SJCRH30 (cell line): ENCODE measurements around the gene C3orf18. TPM values are rescaled to one million over a fixed set of nuclear protein-coding genes. Genes with fewer than 3 reads are reported as not detected.

ENCODE experiments used
- DNase-seq, 2 experiments: peaks; one replicate each; pipeline ENCODE4 v3.0.0-alpha.2; 2015 to 2020
- H3K27ac ChIP-seq: fragments of 250-450 bp; sonication (Bioruptor Pico); 2 replicates; pipeline ENCODE4 v1.5.1; 2020; ENCODE audit warnings: mild to moderate bottlenecking, moderate library complexity
- H3K27me3 ChIP-seq: fragments of 250-450 bp; sonication (Bioruptor Pico); 2 replicates; pipeline ENCODE4 v1.5.1; 2020; ENCODE audit warnings: mild to moderate bottlenecking, moderate library complexity
- H3K36me3 ChIP-seq: fragments of 250-450 bp; sonication (Bioruptor Pico); 2 replicates; pipeline ENCODE4 v1.5.1; 2020; ENCODE audit warnings: mild to moderate bottlenecking, moderate library complexity
- H3K4me1 ChIP-seq: fragments of 250-450 bp; sonication (Bioruptor Pico); 2 replicates; pipeline ENCODE4 v1.5.1; 2020; ENCODE audit warnings: mild to moderate bottlenecking, moderate library complexity
- H3K4me3 ChIP-seq: fragments of 250-450 bp; sonication (Bioruptor Pico); 2 replicates; pipeline ENCODE4 v1.5.1; 2020; ENCODE audit warnings: mild to moderate bottlenecking, moderate library complexity
- H3K9me3 ChIP-seq: fragments of 250-450 bp; sonication (Bioruptor Pico); replicated peaks from 2 replicates; pipeline ENCODE4 v1.5.1; 2020; ENCODE audit warnings: mild to moderate bottlenecking, moderate library complexity
- total RNA-seq: library from RNA; depleted of rRNA; stranded (reverse); fragments of >200 nt; shearing (Covaris generic); gene quantifications from 2 replicates; pipeline ENCODE4 v1.2.3, GENCODE V29; 2014

C3orf18 gene
- total RNA-seq, 1 experiment from 2014 or later, result 2.4 TPM

- H3K4me1 ChIP-seq, result 0 out of 2 replicates have a peak, but pooled peaks cover 3% of the 10 kb centered on the region
- H3K27me3 ChIP-seq, result no peaks in the 10 kb centered on the region
- H3K36me3 ChIP-seq, result no peaks in the 10 kb centered on the region
- H3K9me3 ChIP-seq, result no peaks in the 10 kb centered on the region
- no peak overlapping the region for H3K4me3 ChIP-seq
- H3K27ac ChIP-seq, result no peak overlapping the region
- DNase-seq, result no peak
Observed at GRCh38 chr3:50574444-50574831, 6.9 kb upstream of the C3orf18 start.

GRCh38 chr3:50573566-50574443 is 6.3 kb upstream of the C3orf18 start:
- Histone ChIP-seq H3K36me3 (no peaks in the 10 kb centered on the region), H3K27me3 (no peaks in the 10 kb centered on the region), H3K4me1 (0 out of 2 replicates have a peak, but pooled peaks cover 3% of the 10 kb centered on the region), H3K27ac (no peak overlapping the region), H3K4me3 (no peak overlapping the region), H3K9me3 (no peaks in the 10 kb centered on the region)
- no peak for DNase-seq

GRCh38 chr3:50572801-50573371 is 5.3 kb upstream of the C3orf18 start:
- no peaks in the 10 kb centered on the region for H3K9me3 ChIP-seq
- H3K4me1 ChIP-seq, result 0 out of 2 replicates have a peak, but pooled peaks cover 3% of the 10 kb centered on the region
- H3K27me3 ChIP-seq, result no peaks in the 10 kb centered on the region
- DNase-seq, result no peak
- no peak overlapping the region for H3K4me3 ChIP-seq
- H3K36me3 ChIP-seq, result no peaks in the 10 kb centered on the region
- no peak overlapping the region for H3K27ac ChIP-seq

- Histone ChIP-seq H3K4me3 (no peak overlapping the region), H3K27ac (no peak overlapping the region), H3K9me3 (no peaks in the 10 kb centered on the region), H3K27me3 (no peaks in the 10 kb centered on the region), H3K4me1 (0 out of 2 replicates have a peak, but pooled peaks cover 3% of the 10 kb centered on the region), H3K36me3 (no peaks in the 10 kb centered on the region)
- peak; percentile 59 to 81 for DNase-seq
Observed at GRCh38 chr3:50572158-50572557, 4.6 kb upstream of the C3orf18 start.

- Histone ChIP-seq H3K4me3 (no peak overlapping the region), H3K27ac (no peak overlapping the region), H3K9me3 (no peaks in the 10 kb centered on the region), H3K4me1 (0 out of 2 replicates have a peak, but pooled peaks cover 3% of the 10 kb centered on the region), H3K36me3 (no peaks in the 10 kb centered on the region), H3K27me3 (no peaks in the 10 kb centered on the region)
- no peak for DNase-seq
Observed at GRCh38 chr3:50571486-50571885, 3.9 kb upstream of the C3orf18 start.

GRCh38 chr3:50570508-50571279 is 3.1 kb upstream of the C3orf18 start:
- 0 out of 2 replicates have a peak, but pooled peaks cover 3% of the 10 kb centered on the region for H3K4me1 ChIP-seq
- no peaks in the 10 kb centered on the region for H3K27me3 ChIP-seq
- no peaks in the 10 kb centered on the region for H3K36me3 ChIP-seq
- no peak for DNase-seq
- H3K4me3 ChIP-seq, result no peak overlapping the region
- H3K9me3 ChIP-seq, result no peaks in the 10 kb centered on the region
- H3K27ac ChIP-seq, result no peak overlapping the region

GRCh38 chr3:50568947-50569749 is 1.6 kb upstream of the C3orf18 start, which contains the start of gene HEMK1:
TSS of gene HEMK1 (plus strand) at chr3:50569522. CDS start at chr3:50571105, 1,583 bp downstream.
- Histone ChIP-seq H3K4me1 (0 out of 2 replicates have a peak, but pooled peaks cover 3% of the 10 kb centered on the region), H3K4me3 (peak within 1 kb of the TSS; percentile 76), H3K27ac (peak within 1 kb of the TSS; percentile 62), H3K9me3 (no peaks in the 10 kb centered on the region), H3K36me3 (no peaks in the 10 kb centered on the region), H3K27me3 (no peaks in the 10 kb centered on the region)
- peak; percentile 96 to 97 for DNase-seq

GRCh38 chr3:50567011-50567385 is 549 bp downstream of the C3orf18 start:
- Histone ChIP-seq H3K27ac (no peak overlapping the region), H3K27me3 (no peaks in the 10 kb centered on the region), H3K4me1 (0 out of 2 replicates have a peak, but pooled peaks cover 3% of the 10 kb centered on the region), H3K36me3 (no peaks in the 10 kb centered on the region), H3K4me3 (peak overlapping the region; percentile 54), H3K9me3 (no peaks in the 10 kb centered on the region)
- no peak for DNase-seq

- no peaks in the 10 kb centered on the region for H3K4me1 ChIP-seq
- H3K27ac ChIP-seq, result no peak overlapping the region
- no peaks in the 10 kb centered on the region for H3K36me3 ChIP-seq
- no peaks in the 10 kb centered on the region; the same call in 1 of the 2 replicates for H3K27me3 ChIP-seq
- no peak overlapping the region for H3K4me3 ChIP-seq
- no peak for DNase-seq
- no peaks in the 10 kb centered on the region for H3K9me3 ChIP-seq
Observed at GRCh38 chr3:50564321-50564720, 3.2 kb downstream of the C3orf18 start.

GRCh38 chr3:50563867-50564266 is 3.7 kb downstream of the C3orf18 start:
- no peak overlapping the region for H3K27ac ChIP-seq
- H3K27me3 ChIP-seq, result no peaks in the 10 kb centered on the region; the same call in 1 of the 2 replicates
- no peak for DNase-seq
- H3K9me3 ChIP-seq, result no peaks in the 10 kb centered on the region
- H3K4me1 ChIP-seq, result no peaks in the 10 kb centered on the region
- no peaks in the 10 kb centered on the region for H3K36me3 ChIP-seq
- H3K4me3 ChIP-seq, result no peak overlapping the region

- Histone ChIP-seq H3K9me3 (no peaks in the 10 kb centered on the region), H3K36me3 (no peaks in the 10 kb centered on the region), H3K4me1 (no peaks in the 10 kb centered on the region), H3K27me3 (no peaks in the 10 kb centered on the region; the same call in 1 of the 2 replicates), H3K4me3 (no peak overlapping the region), H3K27ac (no peak overlapping the region)
- no peak for DNase-seq
Observed at GRCh38 chr3:50562861-50563260, 4.7 kb downstream of the C3orf18 start.

- no peak overlapping the region for H3K4me3 ChIP-seq
- no peaks in the 10 kb centered on the region for H3K4me1 ChIP-seq
- H3K27ac ChIP-seq, result no peak overlapping the region
- no peak for DNase-seq
- H3K9me3 ChIP-seq, result no peaks in the 10 kb centered on the region
- no peaks in the 10 kb centered on the region; the same call in 1 of the 2 replicates for H3K27me3 ChIP-seq
- no peaks in the 10 kb centered on the region for H3K36me3 ChIP-seq
Observed at GRCh38 chr3:50559702-50560101, 7.8 kb downstream of the C3orf18 start.

GRCh38 chr3:50557915-50558314 is 9.6 kb downstream of the C3orf18 start:
- H3K27me3 ChIP-seq, result peaks cover 1% of the 10 kb centered on the region; the same call in 1 of the 2 replicates
- DNase-seq, result no peak
- no peaks in the 10 kb centered on the region for H3K36me3 ChIP-seq
- no peak overlapping the region for H3K27ac ChIP-seq
- H3K4me1 ChIP-seq, result no peaks in the 10 kb centered on the region
- no peak overlapping the region for H3K4me3 ChIP-seq
- H3K9me3 ChIP-seq, result no peaks in the 10 kb centered on the region

- no peak for DNase-seq
- no peak overlapping the region for H3K4me3 ChIP-seq
- no peaks in the 10 kb centered on the region for H3K9me3 ChIP-seq
Observed at GRCh38 chr3:50557106-50557505, 10.4 kb downstream of the C3orf18 start.

More at GRCh38 chr3:50557106-50557505, 10.4 kb downstream of the C3orf18 start:
- Histone ChIP-seq H3K4me1 (no peaks in the 10 kb centered on the region), H3K36me3 (no peaks in the 10 kb centered on the region), H3K27ac (no peak overlapping the region), H3K27me3 (peaks cover 4% of the 10 kb centered on the region; the same call in 1 of the 2 replicates)
